ENCODE measurements around the gene IPO4. TPM values are rescaled to one million over a fixed set of nuclear protein-coding genes. Genes with fewer than 3 reads are reported as not detected.

Gene IPO4
- total and polyA plus RNA-seq, 2 of the 13 experiments (the other 11 are each of a cell fraction or from before 2014, with no cell fraction given): 39.0 to 179 TPM

DNA sequence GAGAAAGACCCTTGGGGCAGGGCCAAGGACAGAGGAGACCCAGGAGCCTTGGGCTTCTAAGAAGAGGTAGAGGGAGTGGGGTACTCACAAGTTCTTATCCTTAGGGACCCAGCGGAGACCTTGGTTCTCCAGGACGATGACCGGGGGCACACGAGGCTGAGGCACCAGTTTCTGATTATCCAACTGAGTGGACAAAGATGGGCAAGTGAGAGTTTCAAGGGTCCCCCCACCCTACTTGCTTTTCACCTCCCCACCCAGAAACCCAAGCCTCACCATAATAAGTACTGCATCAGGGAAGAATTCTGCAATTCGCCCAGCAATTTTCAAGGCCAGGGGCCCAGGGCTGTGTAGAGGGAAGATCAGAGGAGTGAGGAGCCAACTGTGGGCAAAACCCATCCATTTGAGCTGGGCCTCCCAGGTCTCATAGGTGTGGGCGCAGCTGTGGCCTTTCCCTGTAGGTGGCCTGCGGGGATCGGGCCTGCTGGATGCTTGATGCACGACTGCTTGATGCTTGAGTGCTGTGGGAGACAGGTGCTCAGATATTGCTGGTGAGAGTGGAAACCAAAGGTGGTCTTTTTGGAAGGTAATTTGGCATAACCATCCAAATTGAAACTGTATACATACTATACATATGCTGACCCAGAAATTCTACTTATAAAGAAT is 49.2 kb downstream of the IPO4 start (continued):
- peak; percentile 35; the same call in 1 of the 2 replicates for TF ChIP-seq TFDP1 (CRISPR knock-in tag; IDR thresholded peaks at IDR 0.05; ENCODE audit: borderline replicate concordance)
- TF ChIP-seq ZNF3 (CRISPR knock-in tag; IDR thresholded peaks at IDR 0.05): peak; percentile 76; the same call in 1 of the 2 replicates
- peak; percentile 42 for TF ChIP-seq AGO2 (optimal IDR thresholded peaks at IDR 0.05; ENCODE audit: low read depth, low read length)
- peak; percentile 12; the same call in 1 of the 2 replicates for TF ChIP-seq IKZF5 (CRISPR knock-in tag; IDR thresholded peaks at IDR 0.05)
- peak; percentile 24; the same call in 1 of the 2 replicates for TF ChIP-seq SIX4 (CRISPR knock-in tag; IDR thresholded peaks at IDR 0.05)
- TF ChIP-seq POLR2G (IDR thresholded peaks at IDR 0.05; ENCODE audit: low read depth, low read length): peak; percentile 25; the same call in 1 of the 2 replicates
- peak; percentile 47; the same call in 1 of the 2 replicates for TF ChIP-seq MTA1 (CRISPR knock-in tag; IDR thresholded peaks at IDR 0.05; ENCODE audit: borderline replicate concordance)
- no peak for TF ChIP-seq SRSF9 (IDR thresholded peaks at IDR 0.05; ENCODE audit: borderline replicate concordance, insufficient read depth, low read depth, low read length, poor library complexity, severe bottlenecking)
- TF ChIP-seq SMC3 (IDR thresholded peaks at IDR 0.05; ENCODE audit: low read length): peak; percentile 21
- peak; percentile 20; the same call in 1 of the 2 replicates for TF ChIP-seq MYC (CRISPR knock-in tag; IDR thresholded peaks at IDR 0.05; ENCODE audit: borderline replicate concordance)
- 0 out of 2 replicates have a peak, but pooled peaks have one; percentile 50 for TF ChIP-seq BCL3 (CRISPR knock-in tag; IDR thresholded peaks at IDR 0.05)
- TF ChIP-seq HMGXB4 (CRISPR knock-in tag; IDR thresholded peaks at IDR 0.05; ENCODE audit: borderline replicate concordance in 1 of 2, low read depth in 1 of 2): peak in 1 of 2 experiments; percentile 56; a peak in 1 of 4 replicates
- peak; percentile 38; the same call in 1 of the 2 replicates for TF ChIP-seq NFKB2 (CRISPR knock-in tag; IDR thresholded peaks at IDR 0.05; ENCODE audit: borderline replicate concordance)
- TF ChIP-seq KDM2A (CRISPR knock-in tag; IDR thresholded peaks at IDR 0.05; ENCODE audit: borderline replicate concordance, low read depth): peak; percentile 55; the same call in 1 of the 2 replicates
- TF ChIP-seq RBM22 (optimal IDR thresholded peaks at IDR 0.05; ENCODE audit: low read length): peak; percentile 80
- 0 out of 2 replicates have a peak, but pooled peaks have one; percentile 17 for TF ChIP-seq FOXO1 (CRISPR knock-in tag; IDR thresholded peaks at IDR 0.05)
- TF ChIP-seq, protein P1, sequence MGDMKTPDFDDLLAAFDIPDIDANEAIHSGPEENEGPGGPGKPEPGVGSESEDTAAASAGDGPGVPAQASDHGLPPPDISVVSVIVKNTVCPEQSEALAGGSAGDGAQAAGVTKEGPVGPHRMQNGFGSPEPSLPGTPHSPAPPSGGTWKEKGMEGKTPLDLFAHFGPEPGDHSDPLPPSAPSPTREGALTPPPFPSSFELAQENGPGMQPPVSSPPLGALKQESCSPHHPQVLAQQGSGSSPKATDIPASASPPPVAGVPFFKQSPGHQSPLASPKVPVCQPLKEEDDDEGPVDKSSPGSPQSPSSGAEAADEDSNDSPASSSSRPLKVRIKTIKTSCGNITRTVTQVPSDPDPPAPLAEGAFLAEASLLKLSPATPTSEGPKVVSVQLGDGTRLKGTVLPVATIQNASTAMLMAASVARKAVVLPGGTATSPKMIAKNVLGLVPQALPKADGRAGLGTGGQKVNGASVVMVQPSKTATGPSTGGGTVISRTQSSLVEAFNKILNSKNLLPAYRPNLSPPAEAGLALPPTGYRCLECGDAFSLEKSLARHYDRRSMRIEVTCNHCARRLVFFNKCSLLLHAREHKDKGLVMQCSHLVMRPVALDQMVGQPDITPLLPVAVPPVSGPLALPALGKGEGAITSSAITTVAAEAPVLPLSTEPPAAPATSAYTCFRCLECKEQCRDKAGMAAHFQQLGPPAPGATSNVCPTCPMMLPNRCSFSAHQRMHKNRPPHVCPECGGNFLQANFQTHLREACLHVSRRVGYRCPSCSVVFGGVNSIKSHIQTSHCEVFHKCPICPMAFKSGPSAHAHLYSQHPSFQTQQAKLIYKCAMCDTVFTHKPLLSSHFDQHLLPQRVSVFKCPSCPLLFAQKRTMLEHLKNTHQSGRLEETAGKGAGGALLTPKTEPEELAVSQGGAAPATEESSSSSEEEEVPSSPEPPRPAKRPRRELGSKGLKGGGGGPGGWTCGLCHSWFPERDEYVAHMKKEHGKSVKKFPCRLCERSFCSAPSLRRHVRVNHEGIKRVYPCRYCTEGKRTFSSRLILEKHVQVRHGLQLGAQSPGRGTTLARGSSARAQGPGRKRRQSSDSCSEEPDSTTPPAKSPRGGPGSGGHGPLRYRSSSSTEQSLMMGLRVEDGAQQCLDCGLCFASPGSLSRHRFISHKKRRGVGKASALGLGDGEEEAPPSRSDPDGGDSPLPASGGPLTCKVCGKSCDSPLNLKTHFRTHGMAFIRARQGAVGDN (CRISPR knock-in tag; IDR thresholded peaks at IDR 0.05): peak; percentile 74
- peak; percentile 72 for TF ChIP-seq XRCC5 (optimal IDR thresholded peaks at IDR 0.05; ENCODE audit: low read length)

Data from HepG2 (cell line).